ENCODE measurements around the gene CRACR2A.
A peak's percentile ranks its signal among the peaks of the same experiment; 100 is the strongest.

CRACR2A gene

GRCh38 chr12:3666441-3666840 lies 86.5 kb downstream of the CRACR2A start:
- H3K4me3 ChIP-seq (ENCODE audit: low read length) = no peak overlapping the region
- DNase-seq (ENCODE audit: low read depth, low spot score) = no peak

GRCh38 chr12:3662521-3662921 lies 90.4 kb downstream of the CRACR2A start:
- no peak overlapping the region for H3K4me3 ChIP-seq (ENCODE audit: low read length)
- no peak for DNase-seq (ENCODE audit: low read depth, low spot score)

GRCh38 chr12:3661028-3661427 lies 91.9 kb downstream of the CRACR2A start:
- H3K4me3 ChIP-seq (ENCODE audit: low read length) = no peak overlapping the region
- DNase-seq (ENCODE audit: low read depth, low spot score) = no peak

- peak; percentile 24 for DNase-seq (ENCODE audit: low read depth, low spot score)
- no peak overlapping the region for H3K4me3 ChIP-seq (ENCODE audit: low read length)
Observed at GRCh38 chr12:3658327-3659163, 94.4 kb downstream of the CRACR2A start.

GRCh38 chr12:3656946-3657622 lies 95.8 kb downstream of the CRACR2A start:
- H3K4me3 ChIP-seq (ENCODE audit: low read length) = no peak overlapping the region
- no peak for DNase-seq (ENCODE audit: low read depth, low spot score)

GRCh38 chr12:3655328-3655900 lies 97.5 kb downstream of the CRACR2A start:
- DNase-seq (ENCODE audit: low read depth, low spot score) = no peak
- H3K4me3 ChIP-seq (ENCODE audit: low read length) = no peak overlapping the region

GRCh38 chr12:3651585-3652424 lies 101.1 kb downstream of the CRACR2A start:
- no peak for DNase-seq (ENCODE audit: low read depth, low spot score)
- no peak overlapping the region for H3K4me3 ChIP-seq (ENCODE audit: low read length)

- H3K4me3 ChIP-seq (ENCODE audit: low read length) = no peak overlapping the region
- DNase-seq (ENCODE audit: low read depth, low spot score) = no peak
Observed at GRCh38 chr12:3647504-3647903, 105.4 kb downstream of the CRACR2A start.

- DNase-seq (ENCODE audit: low read depth, low spot score) = no peak
- H3K4me3 ChIP-seq (ENCODE audit: low read length) = no peak overlapping the region
Observed at GRCh38 chr12:3646561-3647241, 106.2 kb downstream of the CRACR2A start.

- no peak for DNase-seq (ENCODE audit: low read depth, low spot score)
- no peak overlapping the region for H3K4me3 ChIP-seq (ENCODE audit: low read length)
Observed at GRCh38 chr12:3645091-3645490, 107.8 kb downstream of the CRACR2A start.

GRCh38 chr12:3644104-3644503 lies 108.8 kb downstream of the CRACR2A start:
- DNase-seq (ENCODE audit: low read depth, low spot score) = no peak
- no peak overlapping the region for H3K4me3 ChIP-seq (ENCODE audit: low read length)

- H3K4me3 ChIP-seq (ENCODE audit: low read length) = no peak overlapping the region
- DNase-seq (ENCODE audit: low read depth, low spot score) = no peak
Observed at GRCh38 chr12:3641428-3642018, 111.4 kb downstream of the CRACR2A start.

- H3K4me3 ChIP-seq (ENCODE audit: low read length) = no peak overlapping the region
- no peak for DNase-seq (ENCODE audit: low read depth, low spot score)
Observed at GRCh38 chr12:3636328-3636727, 116.6 kb downstream of the CRACR2A start.

GRCh38 chr12:3634348-3634747 lies 118.6 kb downstream of the CRACR2A start:
- H3K4me3 ChIP-seq (ENCODE audit: low read length) = no peak overlapping the region
- DNase-seq (ENCODE audit: low read depth, low spot score) = no peak

GRCh38 chr12:3633396-3633795 lies 119.5 kb downstream of the CRACR2A start:
- no peak for DNase-seq (ENCODE audit: low read depth, low spot score)
- H3K4me3 ChIP-seq (ENCODE audit: low read length) = no peak overlapping the region

GRCh38 chr12:3632754-3633153 lies 120.2 kb downstream of the CRACR2A start:
- no peak overlapping the region for H3K4me3 ChIP-seq (ENCODE audit: low read length)
- no peak for DNase-seq (ENCODE audit: low read depth, low spot score)

GRCh38 chr12:3632256-3632655 lies 120.7 kb downstream of the CRACR2A start:
- peak; percentile 71 for DNase-seq (ENCODE audit: low read depth, low spot score)
- no peak overlapping the region for H3K4me3 ChIP-seq (ENCODE audit: low read length)

- DNase-seq (ENCODE audit: low read depth, low spot score) = peak; percentile 10
Observed at GRCh38 chr12:3631759-3632158, 121.2 kb downstream of the CRACR2A start.

GRCh38 chr12:3631272-3631637 lies 121.7 kb downstream of the CRACR2A start:
- H3K4me3 ChIP-seq (ENCODE audit: low read length) = no peak overlapping the region
- no peak for DNase-seq (ENCODE audit: low read depth, low spot score)

More at GRCh38 chr12:3631759-3632158, 121.2 kb downstream of the CRACR2A start:
- H3K4me3 ChIP-seq (ENCODE audit: low read length) = no peak overlapping the region

Data from Jurkat, Clone E6-1 (cell line).